WTC11 (cell line): ENCODE measurements around the gene OR4E2.

ENCODE experiments used
- ESRRA ChIP-seq: sonication (generic); formaldehyde crosslinking; IDR thresholded peaks from 2 replicates; pipeline ENCODE4 v1.8.1; 2022; ENCODE audit warnings: mild to moderate bottlenecking, missing genetic modification reagents, borderline replicate concordance
- FOXP1 ChIP-seq: sonication (generic); formaldehyde crosslinking; IDR thresholded peaks from 2 replicates; pipeline ENCODE4 v1.8.0; 2022; ENCODE audit warnings: missing genetic modification reagents, mild to moderate bottlenecking, moderate library complexity, borderline replicate concordance
- NFYB ChIP-seq: sonication (generic); formaldehyde crosslinking; conservative IDR thresholded peaks from 2 replicates; pipeline ENCODE4 v1.8.0; 2022; ENCODE audit warnings: low read depth, missing genetic modification reagents
- PRRX2 ChIP-seq: fragments of 250-450 bp; sonication (Bioruptor Pico); IDR thresholded peaks from 2 replicates; pipeline ENCODE4 v1.8.0; 2021; ENCODE audit warnings: mild to moderate bottlenecking
- SMAD4 ChIP-seq: sonication (generic); formaldehyde crosslinking; IDR thresholded peaks from 2 replicates; pipeline ENCODE4 v1.8.0; 2022; ENCODE audit warnings: mild to moderate bottlenecking, missing genetic modification reagents
- TCF7 ChIP-seq: sonication (generic); formaldehyde crosslinking; IDR thresholded peaks from 2 replicates; pipeline ENCODE4 v1.8.0; 2022; ENCODE audit warnings: mild to moderate bottlenecking, low read depth, missing genetic modification reagents, moderate library complexity
- TEAD1 ChIP-seq: sonication (generic); formaldehyde crosslinking; IDR thresholded peaks from 2 replicates; pipeline ENCODE4 v1.8.0; 2022; ENCODE audit warnings: mild to moderate bottlenecking, missing genetic modification reagents
- TF ChIP-seq, protein P1 (sequence below): fragments of 200-600 bp; IDR thresholded peaks from 2 replicates; pipeline ENCODE4 v1.8.0; 2022; ENCODE audit warnings: antibody characterized with exemption
- TF ChIP-seq, protein P2 (sequence below): sonication (generic); formaldehyde crosslinking; IDR thresholded peaks from 2 replicates; pipeline ENCODE4 v1.8.0; 2022; ENCODE audit warnings: mild to moderate bottlenecking, missing genetic modification reagents
- TF ChIP-seq, protein P3 (sequence below): sonication (generic); formaldehyde crosslinking; IDR thresholded peaks from 2 replicates; pipeline ENCODE4 v1.8.0; 2023; ENCODE audit warnings: missing genetic modification reagents
- TF ChIP-seq, protein P4 (sequence below): sonication (generic); formaldehyde crosslinking; IDR thresholded peaks from 2 replicates; pipeline ENCODE4 v1.8.0; 2022; ENCODE audit warnings: missing genetic modification reagents

DNA sequence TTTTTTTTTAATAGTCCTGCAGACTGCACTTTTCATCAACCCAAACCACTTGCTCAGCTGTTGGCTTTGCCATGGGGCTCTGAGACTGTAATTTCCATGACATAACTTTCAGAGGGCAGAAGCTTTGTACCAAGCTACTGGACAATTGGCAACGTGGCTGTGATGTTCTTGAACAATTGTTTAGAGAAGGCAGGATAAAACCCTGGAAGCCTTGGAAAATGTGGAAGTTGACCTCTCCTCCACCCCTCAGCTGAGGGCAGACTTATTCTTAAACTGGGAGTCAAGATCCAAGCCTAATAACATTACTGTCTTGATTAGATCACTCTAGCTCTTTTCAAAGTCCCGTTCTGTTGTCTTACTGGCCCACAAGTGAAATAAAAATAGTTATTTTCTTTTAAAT, 17.7 kb downstream of the OR4E2 start:
- TF ChIP-seq, protein P1, sequence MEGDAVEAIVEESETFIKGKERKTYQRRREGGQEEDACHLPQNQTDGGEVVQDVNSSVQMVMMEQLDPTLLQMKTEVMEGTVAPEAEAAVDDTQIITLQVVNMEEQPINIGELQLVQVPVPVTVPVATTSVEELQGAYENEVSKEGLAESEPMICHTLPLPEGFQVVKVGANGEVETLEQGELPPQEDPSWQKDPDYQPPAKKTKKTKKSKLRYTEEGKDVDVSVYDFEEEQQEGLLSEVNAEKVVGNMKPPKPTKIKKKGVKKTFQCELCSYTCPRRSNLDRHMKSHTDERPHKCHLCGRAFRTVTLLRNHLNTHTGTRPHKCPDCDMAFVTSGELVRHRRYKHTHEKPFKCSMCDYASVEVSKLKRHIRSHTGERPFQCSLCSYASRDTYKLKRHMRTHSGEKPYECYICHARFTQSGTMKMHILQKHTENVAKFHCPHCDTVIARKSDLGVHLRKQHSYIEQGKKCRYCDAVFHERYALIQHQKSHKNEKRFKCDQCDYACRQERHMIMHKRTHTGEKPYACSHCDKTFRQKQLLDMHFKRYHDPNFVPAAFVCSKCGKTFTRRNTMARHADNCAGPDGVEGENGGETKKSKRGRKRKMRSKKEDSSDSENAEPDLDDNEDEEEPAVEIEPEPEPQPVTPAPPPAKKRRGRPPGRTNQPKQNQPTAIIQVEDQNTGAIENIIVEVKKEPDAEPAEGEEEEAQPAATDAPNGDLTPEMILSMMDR, result no peak
- no peak for TF ChIP-seq TCF7 (CRISPR knock-in tag)
- TF ChIP-seq, protein P2, sequence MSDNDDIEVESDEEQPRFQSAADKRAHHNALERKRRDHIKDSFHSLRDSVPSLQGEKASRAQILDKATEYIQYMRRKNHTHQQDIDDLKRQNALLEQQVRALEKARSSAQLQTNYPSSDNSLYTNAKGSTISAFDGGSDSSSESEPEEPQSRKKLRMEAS, result no peak
- TF ChIP-seq NFYB (CRISPR knock-in tag), result no peak
- no peak for TF ChIP-seq PRRX2 (CRISPR knock-in tag)
- no peak for TF ChIP-seq ESRRA (CRISPR knock-in tag)
- TF ChIP-seq, protein P3, sequence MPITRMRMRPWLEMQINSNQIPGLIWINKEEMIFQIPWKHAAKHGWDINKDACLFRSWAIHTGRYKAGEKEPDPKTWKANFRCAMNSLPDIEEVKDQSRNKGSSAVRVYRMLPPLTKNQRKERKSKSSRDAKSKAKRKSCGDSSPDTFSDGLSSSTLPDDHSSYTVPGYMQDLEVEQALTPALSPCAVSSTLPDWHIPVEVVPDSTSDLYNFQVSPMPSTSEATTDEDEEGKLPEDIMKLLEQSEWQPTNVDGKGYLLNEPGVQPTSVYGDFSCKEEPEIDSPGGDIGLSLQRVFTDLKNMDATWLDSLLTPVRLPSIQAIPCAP, result no peak
- TF ChIP-seq, protein P4, sequence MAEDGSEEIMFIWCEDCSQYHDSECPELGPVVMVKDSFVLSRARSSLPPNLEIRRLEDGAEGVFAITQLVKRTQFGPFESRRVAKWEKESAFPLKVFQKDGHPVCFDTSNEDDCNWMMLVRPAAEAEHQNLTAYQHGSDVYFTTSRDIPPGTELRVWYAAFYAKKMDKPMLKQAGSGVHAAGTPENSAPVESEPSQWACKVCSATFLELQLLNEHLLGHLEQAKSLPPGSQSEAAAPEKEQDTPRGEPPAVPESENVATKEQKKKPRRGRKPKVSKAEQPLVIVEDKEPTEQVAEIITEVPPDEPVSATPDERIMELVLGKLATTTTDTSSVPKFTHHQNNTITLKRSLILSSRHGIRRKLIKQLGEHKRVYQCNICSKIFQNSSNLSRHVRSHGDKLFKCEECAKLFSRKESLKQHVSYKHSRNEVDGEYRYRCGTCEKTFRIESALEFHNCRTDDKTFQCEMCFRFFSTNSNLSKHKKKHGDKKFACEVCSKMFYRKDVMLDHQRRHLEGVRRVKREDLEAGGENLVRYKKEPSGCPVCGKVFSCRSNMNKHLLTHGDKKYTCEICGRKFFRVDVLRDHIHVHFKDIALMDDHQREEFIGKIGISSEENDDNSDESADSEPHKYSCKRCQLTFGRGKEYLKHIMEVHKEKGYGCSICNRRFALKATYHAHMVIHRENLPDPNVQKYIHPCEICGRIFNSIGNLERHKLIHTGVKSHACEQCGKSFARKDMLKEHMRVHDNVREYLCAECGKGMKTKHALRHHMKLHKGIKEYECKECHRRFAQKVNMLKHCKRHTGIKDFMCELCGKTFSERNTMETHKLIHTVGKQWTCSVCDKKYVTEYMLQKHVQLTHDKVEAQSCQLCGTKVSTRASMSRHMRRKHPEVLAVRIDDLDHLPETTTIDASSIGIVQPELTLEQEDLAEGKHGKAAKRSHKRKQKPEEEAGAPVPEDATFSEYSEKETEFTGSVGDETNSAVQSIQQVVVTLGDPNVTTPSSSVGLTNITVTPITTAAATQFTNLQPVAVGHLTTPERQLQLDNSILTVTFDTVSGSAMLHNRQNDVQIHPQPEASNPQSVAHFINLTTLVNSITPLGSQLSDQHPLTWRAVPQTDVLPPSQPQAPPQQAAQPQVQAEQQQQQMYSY, result no peak
- no peak for TF ChIP-seq TEAD1 (CRISPR knock-in tag)
- TF ChIP-seq SMAD4 (CRISPR knock-in tag), result no peak
- no peak for TF ChIP-seq FOXP1 (CRISPR knock-in tag)
